Measurements from ENCODE around the gene AP5S1.
"Not testable (repeated sequence)": the region's sequence is repeated elsewhere in the genome, so short reads cannot be mapped to it uniquely, and the experiment has no call there.

AP5S1 gene

GRCh38 chr20:3839328-3839727, 19.0 kb downstream of the AP5S1 start:
- no peaks in the 10 kb centered on the region for H3K79me1 ChIP-seq (ENCODE audit: low read length)
- no peak overlapping the region for H3K4ac ChIP-seq (ENCODE audit: low read depth, low read length)
- H3K4me1 ChIP-seq (ENCODE audit: control insufficient read depth, low read depth, low read length), result no peaks in the 10 kb centered on the region
- WGBS (ENCODE audit: extremely low coverage, insufficient coverage, low lambda C conversion rate), result no CpG with 5 or more reads among the region's 3 CpGs
- H2BK120ac ChIP-seq (ENCODE audit: low read depth, low read length), result no peak overlapping the region
- H2AK5ac ChIP-seq (ENCODE audit: low read length), result no peak overlapping the region
- no peaks in the 10 kb centered on the region for H3K36me3 ChIP-seq (ENCODE audit: control insufficient read depth, insufficient read depth, low read length)
- no peak overlapping the region for H3K23ac ChIP-seq (ENCODE audit: low read length)
- no peak overlapping the region for H3K18ac ChIP-seq (ENCODE audit: low read length)
- H3K79me2 ChIP-seq (ENCODE audit: control insufficient read depth, insufficient read depth, low read length), result no peaks in the 10 kb centered on the region
- no peak overlapping the region for H4K8ac ChIP-seq (ENCODE audit: low read depth, low read length)
- no peaks in the 10 kb centered on the region for H3K27me3 ChIP-seq (ENCODE audit: insufficient read depth, low read length, poor library complexity)
- peak; percentile 91 for DNase-seq
- no peak overlapping the region for H3K4me3 ChIP-seq (ENCODE audit: low read length)
- no peak overlapping the region for H3K27ac ChIP-seq (ENCODE audit: low read depth, low read length)
- H3K4me2 ChIP-seq (ENCODE audit: low read length), result no peak overlapping the region
- H2BK5ac ChIP-seq (ENCODE audit: low read length), result no peak overlapping the region
- no peak overlapping the region for H3K56ac ChIP-seq (ENCODE audit: low read length)
- H2BK15ac ChIP-seq (replicated peaks; ENCODE audit: low read depth), result no peak overlapping the region
- H4K5ac ChIP-seq (ENCODE audit: low read length), result no peak overlapping the region
- no peak overlapping the region for H3K9ac ChIP-seq (ENCODE audit: low read length)

DNA sequence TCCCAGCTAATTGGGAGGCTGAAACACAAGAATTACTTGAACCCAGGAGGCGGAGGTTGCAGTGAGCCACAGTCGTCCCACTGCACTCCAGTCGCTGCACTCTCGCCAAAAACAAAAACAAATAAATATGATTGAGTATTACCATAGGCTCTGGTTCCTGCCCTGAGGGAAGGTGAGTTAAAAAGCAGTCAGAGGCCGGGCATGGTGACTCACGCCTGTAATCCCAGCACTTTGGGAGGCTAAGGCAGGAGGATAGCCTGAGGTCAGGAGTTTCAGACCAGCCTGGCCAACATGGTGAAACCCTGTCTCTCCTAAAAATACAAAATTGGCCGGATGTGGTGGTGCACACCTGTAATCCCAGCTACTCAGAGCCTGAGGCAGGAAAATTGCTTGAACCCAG, 19.9 kb downstream of the AP5S1 start:
- no CpG with 5 or more reads among the region's 7 CpGs for WGBS (ENCODE audit: extremely low coverage, insufficient coverage, low lambda C conversion rate)

DNA sequence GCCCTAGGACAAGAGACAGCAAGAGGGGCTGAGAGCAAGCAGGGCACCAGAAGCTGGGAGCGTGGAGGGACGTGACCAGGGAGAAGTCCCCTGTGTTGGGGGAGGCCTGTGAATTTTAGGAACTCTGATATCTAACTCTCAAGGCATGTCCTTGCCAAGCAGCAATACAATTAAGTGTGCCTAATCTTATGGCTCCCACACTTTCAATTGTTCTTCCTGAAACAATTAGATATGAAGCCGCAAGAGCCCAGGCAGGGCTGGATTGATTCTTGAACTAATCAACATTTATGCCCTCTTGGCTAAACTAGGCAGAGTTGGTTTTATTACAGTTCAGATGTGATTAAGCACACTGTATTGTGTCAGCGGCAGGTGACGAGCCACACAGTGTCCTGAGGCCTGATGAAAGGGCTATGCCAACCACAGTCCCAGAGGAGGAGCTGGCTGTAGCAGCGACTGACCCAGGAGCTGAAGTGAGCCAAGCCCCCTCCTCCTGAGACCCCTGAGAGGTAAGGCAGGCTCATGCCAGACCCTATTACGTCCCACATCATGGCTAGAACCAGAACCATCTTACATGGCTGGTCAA, 22.1 kb downstream of the AP5S1 start:
- Histone ChIP-seq H3K36me3 (ENCODE audit: control insufficient read depth, insufficient read depth, low read length) (no peaks in the 10 kb centered on the region), H2AK5ac (ENCODE audit: low read length) (no peak overlapping the region), H3K4ac (ENCODE audit: low read depth, low read length) (no peak overlapping the region), H3K18ac (ENCODE audit: low read length) (no peak overlapping the region), H3K9ac (ENCODE audit: low read length) (no peak overlapping the region), H3K4me3 (ENCODE audit: low read length) (no peak overlapping the region), H3K27ac (ENCODE audit: low read depth, low read length) (no peak overlapping the region), H4K8ac (ENCODE audit: low read depth, low read length) (no peak overlapping the region), H3K27me3 (ENCODE audit: insufficient read depth, low read length, poor library complexity) (no peaks in the 10 kb centered on the region), H2BK5ac (ENCODE audit: low read length) (no peak overlapping the region), H3K79me1 (ENCODE audit: low read length) (peaks cover 2% of the 10 kb centered on the region), H3K79me2 (ENCODE audit: control insufficient read depth, insufficient read depth, low read length) (no peaks in the 10 kb centered on the region), H3K4me2 (ENCODE audit: low read length) (no peak overlapping the region), H4K5ac (ENCODE audit: low read length) (no peak overlapping the region), H2BK15ac (replicated peaks; ENCODE audit: low read depth) (no peak overlapping the region), H2BK120ac (ENCODE audit: low read depth, low read length) (no peak overlapping the region), H3K23ac (ENCODE audit: low read length) (no peak overlapping the region), H3K56ac (ENCODE audit: low read length) (peak overlapping the region; percentile 58), H3K4me1 (ENCODE audit: control insufficient read depth, low read depth, low read length) (peaks cover 2% of the 10 kb centered on the region)
- no CpG with 5 or more reads among the region's 7 CpGs for WGBS (ENCODE audit: extremely low coverage, insufficient coverage, low lambda C conversion rate)
- peak; percentile 37 for DNase-seq

More for the DNA sequence above, 19.9 kb downstream of the AP5S1 start:
- not testable (repeated sequence) for H3K4ac ChIP-seq (ENCODE audit: low read depth, low read length); H3K79me1 ChIP-seq (ENCODE audit: low read length); H3K27ac ChIP-seq (ENCODE audit: low read depth, low read length); H3K56ac ChIP-seq (ENCODE audit: low read length); H3K27me3 ChIP-seq (ENCODE audit: insufficient read depth, low read length, poor library complexity); H3K79me2 ChIP-seq (ENCODE audit: control insufficient read depth, insufficient read depth, low read length); DNase-seq; H2BK15ac ChIP-seq (replicated peaks; ENCODE audit: low read depth); H3K4me2 ChIP-seq (ENCODE audit: low read length); H3K18ac ChIP-seq (ENCODE audit: low read length); H3K4me3 ChIP-seq (ENCODE audit: low read length); H3K23ac ChIP-seq (ENCODE audit: low read length); H4K5ac ChIP-seq (ENCODE audit: low read length); H2BK120ac ChIP-seq (ENCODE audit: low read depth, low read length); H3K9ac ChIP-seq (ENCODE audit: low read length); H4K8ac ChIP-seq (ENCODE audit: low read depth, low read length); H3K4me1 ChIP-seq (ENCODE audit: control insufficient read depth, low read depth, low read length); H2BK5ac ChIP-seq (ENCODE audit: low read length); H3K36me3 ChIP-seq (ENCODE audit: control insufficient read depth, insufficient read depth, low read length); H2AK5ac ChIP-seq (ENCODE audit: low read length)

GRCh38 chr20:3843490-3843889, 23.1 kb downstream of the AP5S1 start:
- Histone ChIP-seq H3K4me2 (ENCODE audit: low read length) (no peak overlapping the region), H4K5ac (ENCODE audit: low read length) (no peak overlapping the region), H2AK5ac (ENCODE audit: low read length) (no peak overlapping the region), H3K27me3 (ENCODE audit: insufficient read depth, low read length, poor library complexity) (no peaks in the 10 kb centered on the region), H3K23ac (ENCODE audit: low read length) (no peak overlapping the region), H3K9ac (ENCODE audit: low read length) (no peak overlapping the region), H3K4ac (ENCODE audit: low read depth, low read length) (no peak overlapping the region), H3K79me1 (ENCODE audit: low read length) (peaks cover 7% of the 10 kb centered on the region), H4K8ac (ENCODE audit: low read depth, low read length) (no peak overlapping the region), H3K56ac (ENCODE audit: low read length) (no peak overlapping the region), H3K79me2 (ENCODE audit: control insufficient read depth, insufficient read depth, low read length) (peaks cover 3% of the 10 kb centered on the region), H3K4me1 (ENCODE audit: control insufficient read depth, low read depth, low read length) (peaks cover 4% of the 10 kb centered on the region), H3K27ac (ENCODE audit: low read depth, low read length) (no peak overlapping the region), H2BK5ac (ENCODE audit: low read length) (no peak overlapping the region), H2BK120ac (ENCODE audit: low read depth, low read length) (no peak overlapping the region), H2BK15ac (replicated peaks; ENCODE audit: low read depth) (no peak overlapping the region), H3K4me3 (ENCODE audit: low read length) (no peak overlapping the region), H3K18ac (ENCODE audit: low read length) (no peak overlapping the region), H3K36me3 (ENCODE audit: control insufficient read depth, insufficient read depth, low read length) (no peaks in the 10 kb centered on the region)
- no peak for DNase-seq
- WGBS (ENCODE audit: extremely low coverage, insufficient coverage, low lambda C conversion rate), result no CpG with 5 or more reads among the region's 5 CpGs

DNA sequence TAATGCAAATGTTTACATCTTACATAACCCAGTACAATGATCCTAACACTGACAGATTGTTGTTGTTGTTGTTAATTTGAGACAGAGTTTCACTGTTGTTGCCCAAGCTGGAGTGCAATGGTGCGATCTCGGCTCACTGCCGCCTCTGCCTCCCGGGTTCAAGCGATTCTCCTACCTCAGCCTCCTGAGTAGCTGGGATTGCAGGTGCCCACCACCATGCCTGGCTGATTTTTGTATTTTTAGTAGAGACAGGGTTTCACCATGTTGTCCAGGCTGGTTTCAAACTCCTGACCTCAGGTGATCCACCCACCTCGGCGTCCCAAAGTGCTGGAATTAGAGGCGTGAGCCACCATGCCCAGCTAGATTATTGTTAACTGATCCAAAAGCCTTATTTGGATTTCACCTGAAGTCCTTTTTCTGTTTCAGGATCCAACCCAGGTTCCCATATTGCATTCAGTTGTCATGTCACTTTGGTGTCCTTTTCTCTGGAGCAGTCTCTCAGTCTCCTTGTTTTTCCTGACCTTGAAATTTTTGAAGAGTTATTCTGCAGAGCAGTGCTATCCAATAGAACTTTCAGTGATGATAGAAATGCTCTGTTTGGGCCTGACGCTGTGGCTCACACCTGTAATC, 23.8 kb downstream of the AP5S1 start:
- H2BK120ac ChIP-seq (ENCODE audit: low read depth, low read length); H2BK5ac ChIP-seq (ENCODE audit: low read length); H3K79me1 ChIP-seq (ENCODE audit: low read length); H3K9ac ChIP-seq (ENCODE audit: low read length); H4K8ac ChIP-seq (ENCODE audit: low read depth, low read length); H3K36me3 ChIP-seq (ENCODE audit: control insufficient read depth, insufficient read depth, low read length); H3K18ac ChIP-seq (ENCODE audit: low read length); H3K4me1 ChIP-seq (ENCODE audit: control insufficient read depth, low read depth, low read length); H3K23ac ChIP-seq (ENCODE audit: low read length); H3K56ac ChIP-seq (ENCODE audit: low read length); H3K4ac ChIP-seq (ENCODE audit: low read depth, low read length); H3K79me2 ChIP-seq (ENCODE audit: control insufficient read depth, insufficient read depth, low read length); H3K27ac ChIP-seq (ENCODE audit: low read depth, low read length); H3K4me2 ChIP-seq (ENCODE audit: low read length); DNase-seq; H2BK15ac ChIP-seq (replicated peaks; ENCODE audit: low read depth); H2AK5ac ChIP-seq (ENCODE audit: low read length); H4K5ac ChIP-seq (ENCODE audit: low read length); H3K4me3 ChIP-seq (ENCODE audit: low read length); H3K27me3 ChIP-seq (ENCODE audit: insufficient read depth, low read length, poor library complexity): not testable (repeated sequence)
- no CpG with 5 or more reads among the region's 9 CpGs for WGBS (ENCODE audit: extremely low coverage, insufficient coverage, low lambda C conversion rate)

- WGBS (ENCODE audit: extremely low coverage, insufficient coverage, low lambda C conversion rate), result no CpG with 5 or more reads among the region's 22 CpGs
- Histone ChIP-seq H2BK15ac (replicated peaks; ENCODE audit: low read depth) (no peak overlapping the region), H2AK5ac (ENCODE audit: low read length) (no peak overlapping the region), H2BK5ac (ENCODE audit: low read length) (peak overlapping the region; percentile 21), H3K23ac (ENCODE audit: low read length) (peak overlapping the region; percentile 72), H3K56ac (ENCODE audit: low read length) (peak overlapping the region; percentile 87), H2BK120ac (ENCODE audit: low read depth, low read length) (no peak overlapping the region), H3K79me2 (ENCODE audit: control insufficient read depth, insufficient read depth, low read length) (peaks cover 3% of the 10 kb centered on the region), H3K27me3 (ENCODE audit: insufficient read depth, low read length, poor library complexity) (no peaks in the 10 kb centered on the region), H3K4me1 (ENCODE audit: control insufficient read depth, low read depth, low read length) (peaks cover 4% of the 10 kb centered on the region), H4K5ac (ENCODE audit: low read length) (no peak overlapping the region), H3K4me3 (ENCODE audit: low read length) (peak overlapping the region; percentile 13), H3K36me3 (ENCODE audit: control insufficient read depth, insufficient read depth, low read length) (no peaks in the 10 kb centered on the region), H3K18ac (ENCODE audit: low read length) (no peak overlapping the region), H3K9ac (ENCODE audit: low read length) (peak overlapping the region; percentile 76), H4K8ac (ENCODE audit: low read depth, low read length) (no peak overlapping the region), H3K4me2 (ENCODE audit: low read length) (peak overlapping the region; percentile 61), H3K27ac (ENCODE audit: low read depth, low read length) (no peak overlapping the region), H3K79me1 (ENCODE audit: low read length) (peaks cover 9% of the 10 kb centered on the region), H3K4ac (ENCODE audit: low read depth, low read length) (no peak overlapping the region)
- no peak for DNase-seq
Observed at GRCh38 chr20:3846378-3846739, 26.0 kb downstream of the AP5S1 start.
